ENCODE results near the gene GSG1L.
A peak's percentile ranks its signal among the peaks of the same experiment; 100 is the strongest.
"Not testable (repeated sequence)": the region's sequence is repeated elsewhere in the genome, so short reads cannot be mapped to it uniquely, and the experiment has no call there.

Gene GSG1L

DNA sequence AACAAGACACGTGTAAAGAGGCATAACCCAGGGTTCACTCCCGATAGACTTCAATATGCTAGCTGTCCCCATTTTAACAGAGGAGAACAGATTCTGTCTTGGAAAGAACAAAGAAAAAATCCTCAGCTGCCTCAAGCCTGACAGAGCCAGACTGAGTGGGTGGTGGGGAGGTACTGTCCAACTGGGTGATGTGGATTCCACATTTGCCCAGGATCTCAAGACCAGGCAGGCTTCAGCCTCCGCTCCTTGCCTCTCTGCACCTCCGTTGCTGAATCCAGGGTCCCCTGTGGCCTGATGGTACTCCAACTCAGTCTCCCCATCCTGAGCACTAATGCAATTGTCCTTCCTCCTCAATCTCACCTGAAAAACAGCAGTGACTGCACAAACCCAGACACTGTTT, 163.8 kb downstream of the GSG1L start:
- no peak for DNase-seq (ENCODE audit: low read depth)

DNA sequence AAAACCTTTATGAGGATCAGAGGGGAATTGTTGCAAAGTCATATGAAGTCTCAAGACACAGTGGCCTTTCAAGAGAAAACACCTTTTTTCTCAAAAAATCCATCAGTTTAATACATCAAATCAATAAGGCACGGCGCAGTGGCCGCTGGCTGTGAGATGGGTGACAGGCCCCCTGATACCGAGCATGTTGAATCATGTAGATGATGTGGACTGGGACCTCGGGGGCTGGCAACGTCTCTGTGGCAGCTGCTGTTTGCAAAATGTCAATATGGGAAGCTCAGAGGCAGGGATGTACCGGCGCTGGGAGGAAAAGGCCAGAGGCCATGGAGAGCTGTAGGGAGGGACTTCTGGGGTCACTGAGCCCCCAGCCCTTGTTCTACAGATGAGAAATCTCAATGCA, 169.1 kb downstream of the GSG1L start:
- no peak for DNase-seq (ENCODE audit: low read depth)

DNA sequence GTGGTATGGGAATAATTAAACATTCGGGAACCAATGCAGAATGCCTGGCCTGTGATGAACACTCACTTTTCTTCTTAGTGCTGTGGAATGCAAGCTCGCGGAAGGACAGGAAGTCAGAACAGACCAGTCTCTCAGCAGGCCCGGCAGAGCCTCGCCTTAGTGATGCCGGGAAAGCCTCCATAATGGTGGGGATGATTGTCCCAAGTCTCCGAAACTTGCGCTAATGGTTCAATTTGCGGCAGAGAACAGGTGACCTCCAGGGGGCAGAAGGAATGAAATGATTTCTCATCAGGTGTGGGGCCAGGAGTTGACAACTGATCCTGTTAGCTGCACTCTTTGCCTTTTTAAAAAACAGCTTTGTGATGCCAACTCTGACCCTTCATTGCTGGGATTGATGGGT, 170.6 kb downstream of the GSG1L start:
- DNase-seq (ENCODE audit: low read depth), result no peak

DNA sequence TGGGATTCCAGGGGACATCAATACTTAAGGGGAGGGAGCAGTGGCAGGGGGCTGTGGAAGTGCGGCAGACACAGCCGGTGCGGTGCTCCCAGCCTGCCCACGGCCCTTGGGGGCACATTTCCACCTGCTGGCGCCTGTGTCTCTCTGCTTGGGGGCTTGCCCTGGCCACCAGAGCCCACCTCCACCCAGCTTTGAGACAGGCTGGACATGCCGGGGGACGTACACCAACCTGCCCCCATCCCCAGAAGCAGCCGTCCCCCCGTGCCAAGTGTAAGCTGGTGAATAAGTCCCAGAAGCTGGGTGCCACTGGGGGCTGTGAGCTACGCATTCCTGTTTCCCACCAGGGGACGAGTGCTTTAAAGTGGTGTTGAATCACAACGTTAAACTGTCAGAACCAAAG, 172.6 kb downstream of the GSG1L start:
- DNase-seq (ENCODE audit: low read depth), result no peak

DNA sequence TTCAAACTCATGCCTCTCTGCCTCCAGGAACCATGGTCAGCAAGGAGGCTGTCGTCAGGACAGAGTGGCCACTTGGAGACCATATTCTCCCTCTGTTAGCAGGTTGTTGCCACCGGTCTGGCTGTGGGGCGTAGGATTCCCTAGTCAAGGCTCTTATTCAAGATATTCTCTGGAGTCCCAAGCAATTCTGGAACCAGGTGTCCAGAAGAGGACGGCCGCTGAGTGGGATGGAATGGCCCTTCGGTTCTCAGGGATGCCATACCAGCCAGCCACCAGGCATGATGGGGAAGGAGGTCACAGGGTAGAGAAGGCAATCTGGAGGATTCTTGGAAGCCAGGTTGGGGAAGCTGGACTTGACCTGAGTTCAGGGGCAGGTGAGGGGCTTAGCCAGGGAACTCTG, 173.5 kb downstream of the GSG1L start:
- no peak for DNase-seq (ENCODE audit: low read depth)

DNA sequence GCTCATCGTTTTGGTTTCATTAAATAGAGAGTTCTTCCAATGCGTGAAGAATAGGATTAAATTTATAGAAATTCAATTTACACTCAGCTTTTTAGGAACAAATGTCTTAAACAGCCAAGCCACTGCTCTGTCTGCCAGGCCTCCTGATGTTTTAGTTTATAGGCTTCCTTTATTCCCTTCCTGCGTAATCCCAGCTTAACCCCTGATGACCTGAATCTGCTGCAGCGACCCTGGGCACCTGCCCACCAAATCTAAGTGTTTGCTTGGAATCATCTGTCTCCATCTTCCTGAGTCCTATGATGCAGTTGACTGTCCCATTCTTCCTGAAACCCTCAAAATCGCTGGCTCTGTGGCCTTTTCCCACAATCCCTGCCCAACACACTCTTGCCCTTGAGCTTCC, 179.9 kb downstream of the GSG1L start:
- DNase-seq (ENCODE audit: low read depth), result no peak

DNA sequence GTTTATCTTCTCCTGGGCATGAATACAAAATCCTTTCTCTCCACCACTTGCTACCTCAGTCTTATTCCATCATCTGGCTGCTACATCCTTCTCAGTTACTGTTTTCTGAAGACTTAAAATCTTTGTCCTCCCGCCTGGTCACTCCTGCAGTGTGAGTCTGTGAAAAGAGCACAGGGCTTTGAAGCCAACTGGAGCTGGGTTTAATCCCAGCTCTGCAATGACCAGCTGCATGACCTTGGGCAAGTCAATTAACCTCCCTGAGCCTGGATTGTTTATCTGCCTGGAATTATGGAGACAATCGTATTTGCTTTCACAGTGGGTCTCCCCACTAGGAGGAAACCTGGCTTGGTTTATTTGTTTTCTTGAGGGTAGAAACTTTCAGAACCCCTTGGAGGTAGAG, 183.2 kb downstream of the GSG1L start:
- DNase-seq (ENCODE audit: low read depth), result no peak

DNA sequence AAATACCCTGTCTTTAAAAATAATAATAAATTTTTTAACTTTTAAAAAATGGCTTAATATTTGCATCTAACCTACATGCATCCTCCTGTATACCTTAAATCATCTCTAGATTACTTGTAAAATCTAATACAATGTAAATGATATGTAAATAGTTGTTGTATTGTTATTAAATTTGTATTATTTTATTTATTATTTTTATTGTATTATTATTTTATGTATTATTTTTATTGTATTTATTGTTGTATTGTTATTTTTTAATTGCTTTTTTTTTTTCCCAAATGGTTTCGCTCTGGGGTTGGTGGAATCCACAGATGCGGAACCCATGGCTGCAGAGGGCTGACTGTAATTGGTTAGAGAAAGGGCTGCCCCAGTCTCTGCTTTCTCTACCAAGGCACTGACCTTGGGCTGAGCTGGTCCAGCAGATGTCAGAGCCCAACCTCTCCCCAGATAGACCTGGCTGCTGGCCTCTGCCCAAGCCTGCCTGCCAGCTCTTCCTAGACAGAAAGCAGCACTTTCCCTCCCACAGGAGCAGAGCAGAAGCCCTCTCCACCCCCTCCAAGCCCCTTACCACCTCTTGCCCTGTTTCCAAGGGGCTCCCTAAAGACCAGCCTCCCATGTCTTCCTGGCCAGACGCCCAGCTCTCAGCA, 183.8 kb downstream of the GSG1L start:
- no peak for DNase-seq (ENCODE audit: low read depth)

DNA sequence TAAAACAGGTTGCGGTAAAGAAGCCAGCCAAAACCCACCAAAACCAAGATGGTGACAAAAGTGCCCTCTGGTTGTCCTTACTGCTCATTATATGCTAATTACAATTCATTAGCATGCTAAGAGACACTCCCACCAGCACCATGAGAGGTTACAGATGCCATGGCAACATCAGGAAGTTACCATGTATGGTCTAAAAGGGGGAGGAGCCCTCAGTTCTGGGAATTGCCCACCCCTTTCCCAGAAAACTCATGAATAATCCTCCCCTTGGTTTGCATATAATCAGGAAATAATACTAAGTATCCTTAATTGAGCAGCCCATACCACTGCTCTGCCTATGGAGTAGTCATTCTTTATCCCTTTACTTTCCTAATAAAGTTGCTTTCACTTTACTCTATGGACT, 190.9 kb downstream of the GSG1L start:
- DNase-seq (ENCODE audit: low read depth), result not testable (repeated sequence)

DNA sequence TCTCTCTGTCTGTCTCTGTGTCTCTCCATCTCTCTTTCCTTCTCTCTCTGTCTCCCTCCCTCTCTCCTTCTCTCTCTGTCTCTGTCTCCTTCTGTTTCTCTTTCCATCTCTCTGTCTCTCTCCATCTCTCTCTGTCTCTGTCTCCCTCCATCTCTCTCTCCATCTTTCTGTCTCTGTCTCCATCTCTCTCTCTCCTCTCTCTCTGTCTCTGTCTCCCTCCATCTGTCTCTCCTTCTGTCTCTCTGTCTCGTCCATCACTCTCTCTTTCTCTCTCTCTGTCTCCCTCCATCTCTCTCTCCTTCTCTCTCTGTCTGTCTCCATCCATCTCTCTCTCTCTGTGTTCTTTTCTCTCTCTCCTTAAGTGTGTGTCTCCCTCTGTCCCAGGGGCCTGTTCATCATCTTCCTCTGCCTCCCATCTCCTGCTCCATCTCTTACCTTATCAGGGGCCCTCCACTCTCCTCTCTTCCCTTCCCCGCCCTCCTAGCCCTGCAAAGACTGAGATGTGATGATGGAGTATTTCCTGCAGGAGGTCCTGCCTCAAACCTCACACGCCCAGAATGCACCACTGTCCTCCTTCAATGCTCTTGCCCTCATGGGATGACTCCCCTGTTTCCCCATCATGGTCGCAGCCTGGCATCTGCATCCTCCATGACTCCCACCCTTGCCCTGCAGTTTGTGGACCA, 193.3 kb downstream of the GSG1L start:
- DNase-seq (ENCODE audit: low read depth), result no peak

DNA sequence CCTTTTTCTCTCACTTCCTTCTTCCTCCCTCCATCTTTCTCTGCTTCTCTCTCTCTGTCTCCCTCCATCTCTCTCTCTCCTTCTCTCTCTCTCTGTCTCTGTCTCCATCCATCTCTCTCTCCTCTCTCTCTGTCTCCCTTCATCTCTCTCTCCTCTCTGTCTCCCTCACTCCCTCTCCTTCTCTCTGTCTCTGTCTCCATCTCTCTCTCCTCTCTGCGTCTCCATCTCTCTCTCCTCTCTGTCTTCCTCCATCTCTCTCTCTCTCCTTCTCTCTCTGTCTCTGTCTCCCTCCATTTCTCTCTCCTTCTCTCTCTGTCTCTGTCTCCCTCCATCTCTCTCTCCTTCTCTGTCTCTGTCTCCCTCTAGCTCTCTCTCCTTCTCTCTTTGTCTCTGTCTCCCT, 194.1 kb downstream of the GSG1L start:
- DNase-seq (ENCODE audit: low read depth), result no peak

DNA sequence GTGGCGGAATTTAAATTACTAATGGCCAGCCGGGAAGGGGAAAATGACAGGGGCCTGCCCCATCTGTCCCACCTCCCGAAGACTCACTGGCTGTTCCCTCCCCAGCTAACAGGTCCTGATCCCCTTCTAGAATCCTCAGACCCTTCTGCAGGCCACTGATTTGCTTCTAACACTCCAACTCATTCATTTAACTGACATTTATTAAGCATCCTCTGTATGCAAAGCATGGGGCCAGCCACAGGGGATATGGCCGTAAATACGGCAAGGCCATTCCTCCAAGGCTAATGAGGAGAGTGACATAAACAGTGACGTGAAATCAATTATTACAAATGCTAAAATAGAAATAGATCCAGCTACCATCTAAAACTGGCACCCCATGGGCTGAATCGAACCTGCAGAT, 195.3 kb downstream of the GSG1L start:
- DNase-seq (ENCODE audit: low read depth), result no peak

DNA sequence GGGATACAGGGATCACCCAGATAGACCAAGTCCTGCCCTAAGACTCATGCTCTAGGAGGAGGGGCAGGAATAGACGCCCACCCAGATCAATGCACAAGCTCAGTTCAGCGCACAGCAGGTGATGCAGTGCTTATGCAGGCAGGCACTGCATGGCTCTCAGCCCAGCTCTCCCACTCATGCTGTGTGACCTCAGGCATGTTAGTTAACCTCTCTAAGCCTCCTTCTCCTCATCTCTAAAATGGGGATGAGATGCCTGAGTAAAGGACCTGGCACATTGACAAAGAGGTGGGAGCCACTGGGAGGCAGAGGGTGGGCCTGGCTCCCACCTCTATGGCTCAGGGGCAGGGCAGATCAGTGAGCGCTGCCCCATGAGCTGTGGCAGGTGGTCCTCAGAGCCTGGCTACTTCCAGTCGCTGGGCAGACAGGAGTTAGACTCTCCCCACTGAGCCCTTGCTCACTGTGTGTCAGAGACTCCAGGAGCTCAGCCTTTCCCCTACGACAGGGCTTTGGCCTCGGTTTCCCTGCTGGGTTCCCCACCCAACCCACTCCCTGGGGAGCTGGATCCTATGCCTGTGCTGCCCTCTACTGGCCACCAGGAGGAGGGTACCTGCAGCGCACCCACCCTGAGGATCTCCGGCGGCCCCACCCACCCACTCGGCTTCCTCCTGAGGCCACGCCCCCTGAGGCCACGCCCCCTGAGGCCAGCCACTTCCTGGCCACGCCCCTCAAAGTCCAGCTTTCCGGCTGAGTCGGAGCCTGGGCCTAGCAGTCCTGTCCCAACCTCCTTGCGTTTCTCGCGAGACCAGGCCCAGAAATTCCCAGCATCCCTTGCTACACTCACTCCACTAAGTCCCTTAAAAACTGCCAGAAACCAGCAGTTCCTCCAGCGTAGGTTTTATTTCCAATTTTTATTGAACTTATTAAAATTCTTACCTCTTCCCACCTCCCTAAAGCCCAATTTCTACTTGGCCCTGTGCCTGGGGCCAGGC, 196.1 kb downstream of the GSG1L start:
- peak; percentile 12 for DNase-seq (ENCODE audit: low read depth)

DNA sequence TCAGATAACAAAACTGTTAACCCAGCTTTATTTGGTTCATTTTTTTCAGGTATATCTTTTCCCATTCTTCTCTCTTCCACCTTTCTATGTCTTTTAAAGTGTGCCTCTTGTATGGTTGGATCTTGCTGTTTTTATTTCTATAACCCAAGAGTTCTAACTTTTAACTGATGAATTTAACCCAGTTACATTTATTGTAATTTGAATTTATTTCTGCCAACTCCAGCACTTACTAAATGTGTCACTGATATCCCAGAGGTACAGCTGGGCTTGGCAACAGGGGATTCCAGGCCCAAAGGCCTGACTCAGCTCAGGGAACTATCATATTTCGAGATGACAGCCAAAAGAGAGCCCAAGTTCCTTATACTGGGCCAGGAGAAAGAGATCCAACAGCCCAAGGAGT, 200.1 kb downstream of the GSG1L start:
- DNase-seq (ENCODE audit: low read depth), result no peak

DNA sequence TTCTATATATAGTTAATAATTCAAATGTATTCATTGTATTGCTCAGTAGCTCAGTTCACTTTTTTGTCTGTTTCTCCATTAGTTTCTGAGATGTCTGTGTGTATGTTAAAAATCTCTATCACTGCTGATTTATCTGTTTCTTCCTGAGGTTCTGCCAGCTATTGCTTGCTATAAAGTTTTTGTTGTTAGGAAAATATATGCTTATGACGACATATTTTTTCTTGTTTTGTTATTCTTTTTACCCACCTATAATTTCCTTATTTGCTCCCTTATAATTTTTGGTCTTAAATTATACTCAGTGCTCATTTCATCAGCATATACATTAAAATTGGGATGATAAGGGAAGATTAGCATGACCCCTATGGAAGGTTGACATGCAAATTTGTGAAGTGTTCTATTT, 200.6 kb downstream of the GSG1L start:
- DNase-seq (ENCODE audit: low read depth), result no peak

DNA sequence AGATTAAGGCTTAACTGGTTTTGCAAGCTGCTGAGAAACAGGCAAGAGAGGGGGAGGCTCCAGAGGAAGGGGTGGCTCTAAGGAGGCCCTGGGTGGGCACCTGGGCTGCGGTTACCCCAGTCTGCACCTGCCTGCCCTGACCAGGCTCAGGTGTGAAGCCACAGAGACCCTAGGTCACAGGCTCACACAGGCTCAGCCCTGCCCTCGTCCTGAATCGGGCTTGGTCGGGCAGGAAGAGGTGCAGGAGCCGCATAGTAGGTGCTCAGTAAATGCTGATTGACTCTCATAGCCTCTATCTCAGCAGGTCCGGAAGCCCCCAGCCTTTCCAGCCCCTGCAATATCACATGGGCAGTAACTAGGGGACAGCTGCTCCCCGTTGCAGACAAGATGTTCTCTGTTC, 203.4 kb downstream of the GSG1L start:
- no peak for DNase-seq (ENCODE audit: low read depth)

DNA sequence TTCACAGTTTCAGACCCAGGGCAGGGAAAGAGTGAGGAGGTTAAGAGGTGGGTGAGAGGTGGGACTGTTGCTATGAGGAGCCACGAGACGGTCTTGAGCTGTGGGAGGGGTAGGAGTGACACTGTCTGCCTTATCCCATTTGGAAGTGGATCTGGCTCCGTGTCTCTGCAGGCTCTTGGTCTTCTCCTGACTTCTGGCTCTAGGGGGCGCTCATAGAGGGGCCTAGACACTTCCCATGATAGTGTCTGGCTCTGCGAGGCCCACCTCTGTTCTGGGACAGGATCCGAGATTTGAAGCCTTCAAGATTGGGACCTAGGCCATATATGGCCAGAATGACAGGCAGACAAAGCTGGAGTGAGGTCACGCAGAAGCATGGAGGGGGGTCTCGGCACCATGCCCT, 204.5 kb downstream of the GSG1L start:
- DNase-seq (ENCODE audit: low read depth), result no peak

DNA sequence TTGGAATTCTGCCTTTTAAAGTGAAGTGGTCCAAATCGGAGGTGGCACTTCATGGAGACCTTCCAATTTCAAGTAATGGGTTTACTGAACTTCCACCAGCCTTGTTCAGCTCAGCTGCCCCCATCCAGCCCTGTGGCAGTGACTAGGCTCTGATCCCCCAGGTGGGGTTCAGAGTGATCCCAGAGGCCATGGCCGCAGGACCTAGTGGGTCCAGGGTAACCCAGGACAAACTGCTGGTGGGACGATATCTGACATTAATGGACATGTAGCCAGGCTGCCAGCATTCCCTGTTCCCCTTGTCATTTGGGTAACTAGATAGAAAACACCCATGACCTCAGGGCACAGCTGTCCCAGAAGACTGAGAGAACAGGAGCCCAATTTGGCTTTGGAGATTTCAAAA, 209.9 kb downstream of the GSG1L start:
- no peak for DNase-seq (ENCODE audit: low read depth)

DNA sequence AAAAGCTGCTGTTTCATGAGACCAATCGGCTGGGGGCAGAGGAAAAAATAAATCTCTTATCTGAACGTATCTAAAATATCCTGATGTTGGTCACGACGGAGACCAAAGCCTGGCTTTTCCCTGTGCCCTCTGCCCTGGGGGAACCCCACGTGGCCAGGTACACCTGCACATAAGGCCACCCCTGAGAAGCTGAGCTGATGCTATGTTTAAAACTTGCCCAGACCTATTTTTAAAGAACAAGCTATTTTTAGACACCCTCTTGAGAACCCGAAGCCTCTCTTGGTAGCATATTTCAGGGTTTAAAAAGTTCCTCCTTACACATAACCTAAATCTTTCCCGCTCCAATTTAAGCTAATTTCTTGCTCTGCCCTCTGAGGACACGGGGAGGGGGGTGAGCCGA, 210.4 kb downstream of the GSG1L start:
- no peak for DNase-seq (ENCODE audit: low read depth)

DNA sequence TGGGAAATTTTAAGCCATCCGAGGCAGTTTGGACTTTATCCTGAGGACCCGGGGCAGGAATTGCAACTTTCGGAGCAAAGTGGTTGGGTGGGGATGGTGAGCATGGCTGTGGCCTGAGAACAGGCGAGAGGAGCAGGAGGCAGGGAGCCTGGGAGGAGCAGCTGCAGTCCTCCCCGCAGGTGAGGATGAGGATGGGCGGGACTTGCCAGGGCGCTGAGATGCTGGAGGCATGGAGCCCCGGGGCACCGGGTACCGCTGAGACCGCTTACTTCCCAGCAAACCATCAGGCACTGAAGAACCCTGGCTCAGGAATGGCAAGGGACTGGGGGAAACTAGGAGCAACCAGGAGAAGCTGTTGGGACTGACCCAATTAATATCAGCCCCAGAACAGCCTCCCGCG, 210.8 kb downstream of the GSG1L start:
- no peak for DNase-seq (ENCODE audit: low read depth)

DNA sequence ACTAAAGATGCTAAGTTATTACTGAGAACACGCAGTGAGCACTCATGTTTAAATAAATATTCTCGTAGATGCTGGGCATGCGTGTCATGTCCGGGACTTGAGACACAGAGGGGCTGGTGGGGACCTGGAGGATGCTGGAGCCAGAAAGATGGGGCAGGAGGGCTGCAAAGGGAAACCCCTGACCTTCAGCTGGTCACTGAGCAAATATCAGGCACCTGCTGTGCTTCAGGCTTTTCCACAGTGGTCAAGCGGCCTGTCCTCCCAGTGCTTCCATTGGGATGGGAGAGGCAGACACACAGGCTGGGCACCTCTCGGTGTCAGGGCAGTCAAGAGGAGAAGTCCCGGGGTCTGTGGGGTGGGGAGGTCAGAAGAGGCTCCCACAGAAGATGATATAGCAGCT, 211.4 kb downstream of the GSG1L start:
- DNase-seq (ENCODE audit: low read depth), result no peak

DNA sequence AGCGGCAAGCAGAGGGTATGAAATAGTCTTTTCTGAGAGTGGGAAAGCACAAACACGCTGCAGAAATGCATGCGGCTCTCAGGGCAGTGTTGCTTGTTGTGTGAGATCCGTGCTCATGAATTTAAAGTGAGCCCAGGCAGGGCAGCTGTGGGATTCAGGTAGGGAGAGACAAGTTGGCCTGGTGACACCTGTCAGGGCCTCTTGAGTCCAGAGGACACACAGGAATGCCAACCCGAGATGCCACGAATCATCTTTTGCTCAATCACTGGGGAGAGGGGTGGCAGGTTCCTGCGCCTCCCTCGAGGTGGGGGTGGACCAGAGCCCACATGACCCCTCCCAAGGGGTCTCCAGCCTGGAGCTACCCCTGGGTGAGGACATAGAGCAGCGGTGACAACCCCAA, 211.9 kb downstream of the GSG1L start:
- DNase-seq (ENCODE audit: low read depth), result no peak

DNA sequence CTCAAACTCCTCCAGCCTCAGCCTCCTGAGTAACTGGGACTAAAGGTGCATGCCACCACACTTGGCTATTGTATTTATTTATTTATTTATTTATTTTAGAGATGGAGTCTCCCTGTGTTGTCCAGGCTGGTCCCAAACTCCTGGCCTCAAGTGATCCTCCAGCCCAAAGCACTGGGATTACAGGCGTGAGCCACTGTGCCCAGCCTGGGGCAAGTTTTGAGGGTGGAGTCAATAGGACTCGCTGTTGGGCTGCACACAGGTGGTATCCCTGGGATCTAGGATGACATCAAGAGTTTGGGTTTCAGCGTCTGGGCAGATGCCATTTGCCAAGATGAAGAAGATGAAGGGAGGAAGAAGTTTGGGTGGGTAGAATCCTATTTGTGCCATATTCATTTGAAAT, 213.9 kb downstream of the GSG1L start:
- no peak for DNase-seq (ENCODE audit: low read depth)
